Astrocyte of the hippocampus (primary cell): Measurements from ENCODE around the gene SMYD3.
"Not testable (repeated sequence)": the region's sequence is repeated elsewhere in the genome, so short reads cannot be mapped to it uniquely, and the experiment has no call there.

Experiments
- DNase-seq: peaks from one replicate; pipeline ENCODE4 v3.0.0; 2011; ENCODE audit warnings: low read depth, low spot score

The SMYD3 gene

DNA sequence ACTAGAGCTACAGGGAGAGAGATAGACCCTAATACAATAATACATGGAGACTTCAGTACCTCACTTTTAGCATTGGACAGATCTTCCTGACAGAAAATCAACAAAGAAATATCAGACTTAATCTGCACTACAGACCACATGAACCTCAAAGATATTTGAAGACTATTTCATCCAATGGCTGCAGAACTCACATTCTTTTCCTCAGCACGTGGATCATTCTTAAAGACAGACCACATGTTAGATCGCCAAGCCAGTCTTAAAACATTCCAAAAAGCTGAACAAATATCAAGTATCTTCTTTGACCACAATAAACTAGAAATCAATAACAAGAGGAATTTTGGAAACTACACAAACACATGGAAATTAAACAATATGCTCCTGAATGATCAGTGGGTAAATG, 776.3 kb downstream of the SMYD3 start:
- no peak for DNase-seq

DNA sequence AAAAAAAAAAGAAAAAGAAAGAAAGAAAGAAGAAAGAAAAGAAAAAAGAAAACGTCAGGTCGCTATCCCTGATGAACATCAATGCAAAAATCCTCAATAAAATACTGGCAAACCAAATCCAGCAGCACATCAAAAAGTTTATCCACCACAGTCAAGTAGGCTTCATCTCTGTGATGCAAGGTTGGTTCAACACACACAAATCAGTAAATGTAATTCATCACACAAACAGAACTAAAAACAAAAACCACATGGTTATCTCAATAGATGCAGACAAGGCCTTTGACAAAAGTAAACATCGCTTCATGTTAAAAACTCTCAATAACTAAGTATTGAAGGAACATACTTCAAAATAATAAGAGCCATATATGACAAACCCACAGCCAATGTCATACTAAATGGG, 779.0 kb downstream of the SMYD3 start:
- not testable (repeated sequence) for DNase-seq

DNA sequence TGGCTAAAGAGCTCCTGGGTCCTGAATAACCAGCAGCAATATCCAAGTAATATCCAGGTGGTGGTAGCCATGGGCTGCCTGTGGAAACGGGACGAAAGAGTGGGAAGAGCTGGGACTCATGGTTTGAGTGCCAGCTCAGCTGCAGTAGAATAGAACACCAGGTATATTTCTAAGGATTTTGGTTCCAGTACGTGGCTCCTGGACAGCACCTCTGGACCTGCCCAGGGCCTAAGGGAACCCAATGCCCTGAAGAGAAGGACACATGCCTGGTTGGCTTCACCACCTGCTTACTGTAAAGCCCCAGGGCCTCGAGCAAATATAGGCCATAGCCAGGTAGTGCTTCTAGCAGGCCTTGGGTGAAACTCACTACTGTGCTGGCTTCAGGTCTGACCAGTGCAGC, 785.6 kb downstream of the SMYD3 start:
- DNase-seq: no peak

DNA sequence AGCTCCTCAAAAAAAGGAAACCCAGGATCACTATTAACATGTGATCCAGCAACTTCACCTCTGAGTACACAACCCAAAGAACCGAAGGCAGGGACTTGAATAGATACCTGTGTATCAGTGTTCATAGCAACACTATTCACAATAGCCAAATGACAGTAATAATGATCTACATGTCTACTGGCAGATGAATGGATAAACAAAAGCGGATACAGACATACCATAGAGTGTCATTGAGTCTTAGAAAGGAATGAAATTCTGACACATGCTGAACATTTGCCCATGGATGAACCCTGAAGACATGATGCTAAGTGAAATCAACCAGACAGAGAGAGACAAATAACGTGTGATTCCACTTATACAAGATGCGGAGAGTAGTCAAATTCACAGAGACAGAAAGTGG, 788.1 kb downstream of the SMYD3 start:
- no peak for DNase-seq

DNA sequence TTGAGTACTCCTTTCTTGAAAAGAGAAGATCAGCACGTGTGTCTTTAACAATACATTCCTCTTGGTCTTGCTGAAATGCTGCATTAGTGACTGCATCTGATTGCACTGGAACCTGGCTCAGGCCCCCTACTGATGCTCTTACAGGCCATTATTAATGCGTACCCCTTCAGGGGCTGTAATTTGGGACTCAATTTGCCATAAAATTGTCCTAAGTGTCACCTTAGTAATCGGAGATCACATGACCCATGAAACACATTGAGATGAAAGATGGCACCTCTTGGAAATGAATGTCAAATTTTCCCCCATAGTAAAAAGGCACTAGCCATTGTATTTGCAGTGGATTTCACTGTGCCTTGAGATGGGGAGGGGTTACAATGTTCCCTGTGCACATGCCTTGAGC, 789.0 kb downstream of the SMYD3 start:
- DNase-seq: no peak

DNA sequence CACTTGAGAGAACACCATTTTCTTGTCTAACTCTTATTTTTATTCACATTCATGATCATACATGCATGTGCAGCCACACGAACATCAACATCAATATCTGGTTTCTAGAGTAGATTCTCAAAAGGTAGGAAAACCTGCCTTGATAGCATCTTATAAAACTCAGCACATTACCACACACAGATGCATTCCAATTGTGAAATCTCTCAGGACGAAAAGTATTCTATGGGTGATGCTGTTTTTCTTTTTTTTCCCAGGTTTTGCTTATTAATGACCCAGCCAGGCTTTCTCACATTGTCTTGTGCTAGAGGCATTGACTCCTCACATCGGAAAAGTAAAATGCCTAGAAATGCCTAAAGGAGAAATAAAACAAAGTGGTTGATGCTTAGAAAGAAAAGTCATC, 789.5 kb downstream of the SMYD3 start:
- no peak for DNase-seq

DNA sequence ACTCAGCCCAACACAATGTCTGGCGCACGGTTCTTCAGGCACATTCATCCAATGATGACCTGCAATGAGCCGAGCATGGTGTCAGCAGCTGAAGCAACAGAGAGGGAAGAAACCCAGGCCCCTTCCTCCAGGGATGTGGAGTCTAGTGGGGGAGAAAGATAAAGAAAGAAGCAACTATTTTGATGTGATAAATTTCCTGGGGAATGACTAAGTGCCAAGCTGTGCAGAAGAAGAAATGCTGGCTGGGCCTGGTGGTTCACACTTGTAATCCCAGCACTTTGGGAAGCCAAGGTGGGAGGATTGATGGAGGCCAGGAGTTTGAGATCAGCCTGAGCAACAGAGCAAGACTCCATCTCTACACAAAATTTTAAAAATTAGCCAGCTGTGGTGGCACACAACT, 790.5 kb downstream of the SMYD3 start:
- DNase-seq: no peak

DNA sequence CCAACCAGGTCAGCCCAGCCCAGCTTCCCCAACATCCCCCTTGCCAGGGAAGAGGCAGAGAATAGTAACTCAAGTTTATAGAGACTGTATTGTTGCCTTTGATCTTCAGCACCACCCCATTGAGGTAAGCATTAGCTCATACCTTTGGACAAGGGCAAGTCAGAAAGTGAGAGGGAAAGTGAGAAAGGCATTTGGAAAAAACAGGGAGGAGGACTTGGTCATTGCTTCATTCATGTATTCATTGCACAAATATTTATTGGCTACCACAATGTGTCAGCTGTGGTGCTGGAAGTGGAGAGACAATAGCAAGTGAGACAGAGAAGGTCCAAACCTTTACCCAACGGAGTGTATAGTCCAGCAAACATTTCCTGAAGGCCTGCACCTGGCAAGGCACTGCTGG, 791.1 kb downstream of the SMYD3 start:
- peak; percentile 83 for DNase-seq

DNA sequence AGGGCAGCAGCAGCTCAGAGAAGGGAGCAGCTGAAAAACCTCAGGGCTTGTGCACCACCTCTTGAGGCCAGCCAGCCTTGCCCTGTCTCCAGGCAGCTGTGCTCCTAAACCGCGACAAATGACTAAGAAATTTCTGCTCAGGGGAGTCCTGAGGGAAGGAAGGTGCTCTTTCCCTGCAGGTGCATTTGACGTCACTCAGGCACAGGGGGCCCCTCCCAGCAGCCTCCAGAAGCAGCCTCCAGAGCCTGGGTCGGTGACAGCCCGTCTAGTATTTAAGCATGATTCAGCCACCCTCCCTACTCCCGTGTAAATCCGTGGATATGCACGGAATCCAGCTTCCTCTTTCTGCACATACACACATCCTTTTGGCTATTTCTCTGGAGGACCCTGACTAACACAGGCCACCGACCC, 791.8 kb downstream of the SMYD3 start:
- DNase-seq: peak; percentile 31

DNA sequence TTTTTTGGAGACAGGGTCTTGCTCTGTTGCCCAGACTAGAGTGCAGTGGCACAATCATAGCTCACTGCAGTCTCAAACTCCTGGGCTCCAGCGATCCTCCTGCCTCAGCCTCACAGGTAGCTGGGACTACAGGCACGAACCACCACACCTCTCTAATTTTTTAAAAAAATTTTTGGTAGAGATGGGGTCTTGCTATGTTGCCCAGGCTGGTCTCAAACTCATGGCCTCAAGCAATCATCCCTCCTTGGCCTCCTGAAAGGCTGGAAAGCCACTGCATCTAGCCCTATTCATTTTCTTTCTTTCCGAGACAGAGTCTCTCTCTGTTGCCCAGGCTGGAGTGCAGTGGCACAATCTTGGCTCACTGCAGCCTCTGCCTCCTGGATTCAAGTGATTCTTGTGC, 793.1 kb downstream of the SMYD3 start:
- DNase-seq: not testable (repeated sequence)

DNA sequence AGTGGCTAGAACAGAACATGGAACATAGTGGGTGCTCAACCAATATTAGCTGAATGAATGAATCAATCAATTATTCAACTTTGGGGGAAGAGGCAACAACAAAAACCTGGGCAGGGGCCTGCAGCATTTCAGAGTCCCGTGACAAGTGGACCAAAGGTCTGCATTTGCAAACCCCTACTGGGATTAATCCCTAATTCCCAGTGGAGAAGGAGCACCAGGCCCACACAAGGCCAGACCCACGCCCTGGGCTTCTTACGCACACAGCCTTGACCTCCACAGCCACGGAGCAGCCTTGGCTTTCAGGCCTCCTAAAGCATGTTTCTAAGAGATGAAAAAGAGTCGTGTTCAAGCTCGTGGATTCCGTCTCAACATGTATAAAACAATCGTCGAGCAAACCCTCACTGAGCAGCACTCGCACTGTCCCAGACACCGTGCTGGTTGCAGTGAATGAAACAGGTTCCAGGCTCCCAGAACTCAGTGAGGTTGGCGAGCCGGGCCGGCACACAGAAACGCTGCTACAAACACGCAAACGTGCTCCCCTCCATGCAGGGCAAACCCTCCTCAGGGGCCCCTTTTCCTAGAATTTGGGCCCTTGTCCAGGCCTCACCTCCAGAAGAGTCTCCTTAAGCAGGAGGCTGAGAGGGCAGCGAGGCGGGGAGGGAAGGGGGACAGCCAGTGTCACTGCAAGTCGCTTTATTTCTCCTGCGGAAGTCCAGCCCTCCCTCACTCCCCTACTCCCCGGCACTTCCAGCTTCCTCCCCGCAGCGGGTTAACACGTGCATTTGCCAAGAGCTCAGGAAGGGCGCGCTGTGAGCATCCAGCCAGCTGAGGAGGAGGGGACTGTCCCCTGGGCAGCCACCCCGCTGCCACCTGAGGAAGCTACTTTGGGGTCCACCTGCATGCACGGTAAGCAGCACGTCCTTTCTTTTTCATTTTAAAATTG, 795.8 kb downstream of the SMYD3 start:
- DNase-seq: no peak

DNA sequence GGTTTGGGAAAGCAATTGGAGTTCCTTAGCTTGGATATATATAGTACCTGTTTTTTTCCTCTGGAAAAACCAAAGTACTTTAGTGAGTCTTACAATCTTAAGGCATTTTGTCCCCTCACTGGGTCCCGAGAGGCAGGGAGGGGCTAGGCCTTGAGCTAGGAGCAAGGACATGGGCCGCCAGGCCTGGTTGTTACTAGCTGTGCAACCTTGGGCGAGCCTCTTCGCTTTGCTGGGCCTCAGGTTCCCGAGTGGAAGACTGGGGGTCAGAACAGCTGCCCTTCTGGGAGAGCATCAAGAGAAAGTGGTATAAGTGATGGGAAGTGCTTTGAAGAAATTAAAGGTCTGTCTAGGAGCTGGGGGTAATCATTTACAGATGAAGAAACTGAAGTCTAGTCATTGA, 799.1 kb downstream of the SMYD3 start:
- DNase-seq: no peak

DNA sequence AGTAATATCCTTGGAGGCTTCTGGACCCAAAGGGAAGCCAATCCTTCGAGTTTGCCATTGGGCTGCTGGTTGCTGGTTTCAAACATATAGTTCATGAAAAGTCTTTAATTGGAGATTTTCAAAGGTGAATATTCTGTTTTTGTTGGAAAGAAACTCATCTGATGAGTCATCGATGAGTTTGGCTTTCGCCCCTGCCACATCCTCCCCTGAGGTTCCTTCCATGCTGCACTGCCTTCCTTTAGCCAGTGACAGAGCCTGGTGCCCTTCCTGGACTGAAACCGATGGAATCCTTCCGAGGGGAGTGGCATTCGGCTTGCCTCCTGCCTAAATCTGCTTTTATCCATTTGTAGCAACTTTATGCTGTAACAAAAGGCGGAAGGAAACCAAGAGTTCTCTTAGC, 802.3 kb downstream of the SMYD3 start:
- DNase-seq: peak; percentile 70

DNA sequence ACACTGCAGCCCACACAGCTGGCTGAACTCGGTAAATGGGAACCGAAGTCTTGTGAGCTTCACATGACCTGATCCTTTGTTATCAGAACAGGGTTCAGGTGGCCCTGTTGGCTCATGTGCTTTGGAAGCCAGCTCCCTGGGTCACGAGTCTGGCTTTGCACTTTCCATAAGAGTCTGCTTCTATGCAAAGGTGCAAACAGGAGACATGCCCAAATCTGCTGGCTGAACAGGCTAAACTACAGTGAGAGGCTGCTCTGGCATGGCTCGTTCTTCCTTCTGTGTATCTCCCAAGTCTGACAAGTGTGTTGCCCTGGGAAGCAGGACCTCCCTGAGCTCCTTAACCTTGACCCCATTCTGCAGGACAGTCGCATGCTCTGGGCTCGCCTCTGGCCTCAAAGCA, 802.7 kb downstream of the SMYD3 start:
- DNase-seq: no peak

DNA sequence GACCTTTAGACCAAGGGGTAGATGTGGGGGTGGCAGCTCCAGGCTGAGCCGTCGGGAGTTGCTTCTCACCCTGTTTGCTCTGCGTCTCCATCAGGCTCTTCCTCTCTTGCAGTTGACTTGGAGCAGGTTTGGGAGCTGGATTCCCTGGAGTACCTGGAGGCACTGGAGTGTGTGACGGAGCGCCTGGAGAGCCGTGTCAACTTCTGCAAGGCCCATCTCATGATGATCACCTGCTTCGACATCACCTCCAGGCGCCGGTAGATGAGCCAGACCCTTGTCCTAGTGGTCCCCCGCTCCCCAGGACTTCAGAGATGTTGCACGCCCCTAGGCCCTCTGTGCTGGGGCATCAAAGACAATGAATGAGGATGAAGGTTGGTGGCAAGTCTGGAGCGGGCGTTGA, 804.7 kb downstream of the SMYD3 start:
- DNase-seq: no peak

DNA sequence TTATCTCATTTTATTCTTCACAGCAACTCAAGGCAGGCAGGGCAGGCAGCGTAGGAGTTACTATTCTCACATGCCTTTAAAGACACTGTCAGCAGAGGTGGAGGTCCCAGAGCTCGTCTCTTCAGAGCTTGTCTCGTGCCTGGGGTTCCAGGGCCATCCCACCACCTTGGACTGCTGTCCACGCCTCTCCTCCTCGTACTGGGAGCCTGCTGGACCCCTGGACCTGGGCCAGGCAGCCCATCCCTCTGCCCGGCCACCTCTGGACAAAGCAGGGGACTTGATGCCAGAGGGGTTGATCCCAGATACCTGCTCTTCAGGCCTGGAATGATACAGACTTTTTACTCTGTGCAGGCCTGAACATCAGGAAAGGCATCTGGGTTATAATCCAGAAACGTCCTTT, 805.4 kb downstream of the SMYD3 start:
- DNase-seq: no peak

DNA sequence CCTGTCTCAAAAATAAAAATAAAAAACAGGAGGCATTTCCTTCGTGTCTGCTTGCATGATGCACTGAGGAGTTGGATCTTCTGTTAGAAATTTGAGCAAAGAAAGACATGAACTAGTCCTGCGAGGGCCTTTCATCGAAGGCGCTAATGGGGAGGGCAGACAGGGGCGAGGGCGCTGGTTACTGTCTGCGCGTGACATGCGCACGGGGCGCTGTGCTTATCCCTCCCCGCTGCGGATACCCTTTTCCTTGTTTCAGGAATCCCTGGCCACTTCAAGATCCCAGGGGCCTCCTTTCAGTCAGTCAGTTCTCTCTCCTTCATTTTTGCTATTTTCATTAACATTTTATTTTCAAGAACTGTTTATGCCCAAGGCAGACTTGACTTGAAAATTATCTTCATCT, 806.4 kb downstream of the SMYD3 start:
- DNase-seq: no peak
